HG03571 (cell line): ENCODE measurements around the gene PAX4.

Source experiments
- ATAC-seq: cut with Tn5 transposase; IDR thresholded peaks from one replicate; pipeline ENCODE4 v1.9.1; 2021; ENCODE audit not compliant: unreplicated experiment

Gene PAX4

GRCh38 chr7:127618042-127618441, at the start of gene PAX4:
Gene PAX4, minus strand, starts transcription at chr7:127618142. Its CDS starts 2,214 bp downstream, at chr7:127615928.
- no peak for ATAC-seq

GRCh38 chr7:127667017-127667670, 49.2 kb upstream of the PAX4 start:
- no peak for ATAC-seq

- ATAC-seq: no peak
Measured at GRCh38 chr7:127666602-127667001, 48.7 kb upstream of the PAX4 start.

- ATAC-seq: no peak
Measured at GRCh38 chr7:127665922-127666321, 48.0 kb upstream of the PAX4 start.

GRCh38 chr7:127658970-127659630, 41.2 kb upstream of the PAX4 start:
- no peak for ATAC-seq

GRCh38 chr7:127657500-127657899, 39.6 kb upstream of the PAX4 start:
- ATAC-seq: no peak

GRCh38 chr7:127655720-127656119, 37.8 kb upstream of the PAX4 start:
- no peak for ATAC-seq

GRCh38 chr7:127654404-127655394, 36.8 kb upstream of the PAX4 start:
- no peak for ATAC-seq

- no peak for ATAC-seq
Measured at GRCh38 chr7:127653396-127653795, 35.5 kb upstream of the PAX4 start.

- peak; percentile 13 for ATAC-seq
Measured at GRCh38 chr7:127652333-127653248, 34.6 kb upstream of the PAX4 start.

GRCh38 chr7:127651556-127652332, 33.8 kb upstream of the PAX4 start, which contains the start of gene SND1:
Gene SND1, plus strand, starts transcription at chr7:127652194. Its CDS starts 180 bp downstream, at chr7:127652374.
- ATAC-seq: peak; percentile 95

- ATAC-seq: no peak
Measured at GRCh38 chr7:127650847-127651555, 33.1 kb upstream of the PAX4 start.

- ATAC-seq: no peak
Measured at GRCh38 chr7:127648986-127649385, 31.0 kb upstream of the PAX4 start.

GRCh38 chr7:127647636-127648035, 29.7 kb upstream of the PAX4 start:
- no peak for ATAC-seq

GRCh38 chr7:127644484-127644883, 26.5 kb upstream of the PAX4 start:
- no peak for ATAC-seq

GRCh38 chr7:127638197-127638596, 20.3 kb upstream of the PAX4 start:
- no peak for ATAC-seq

GRCh38 chr7:127635659-127636285, 17.8 kb upstream of the PAX4 start:
- ATAC-seq: no peak

GRCh38 chr7:127632276-127632910, 14.5 kb upstream of the PAX4 start:
- no peak for ATAC-seq
